ENCODE data around the gene RNPEP.
"Not testable (repeated sequence)": the region's sequence is repeated elsewhere in the genome, so short reads cannot be mapped to it uniquely, and the experiment has no call there.

RNPEP gene

GRCh38 chr1:202046748-202047708 is 64.6 kb downstream of the RNPEP start:
- no peak for DNase-seq (ENCODE audit: extremely low read depth, low read depth)
- H3K4me3 ChIP-seq (replicated peaks; ENCODE audit: low read depth, low read length) = no peak overlapping the region
- TF ChIP-seq, protein P1, sequence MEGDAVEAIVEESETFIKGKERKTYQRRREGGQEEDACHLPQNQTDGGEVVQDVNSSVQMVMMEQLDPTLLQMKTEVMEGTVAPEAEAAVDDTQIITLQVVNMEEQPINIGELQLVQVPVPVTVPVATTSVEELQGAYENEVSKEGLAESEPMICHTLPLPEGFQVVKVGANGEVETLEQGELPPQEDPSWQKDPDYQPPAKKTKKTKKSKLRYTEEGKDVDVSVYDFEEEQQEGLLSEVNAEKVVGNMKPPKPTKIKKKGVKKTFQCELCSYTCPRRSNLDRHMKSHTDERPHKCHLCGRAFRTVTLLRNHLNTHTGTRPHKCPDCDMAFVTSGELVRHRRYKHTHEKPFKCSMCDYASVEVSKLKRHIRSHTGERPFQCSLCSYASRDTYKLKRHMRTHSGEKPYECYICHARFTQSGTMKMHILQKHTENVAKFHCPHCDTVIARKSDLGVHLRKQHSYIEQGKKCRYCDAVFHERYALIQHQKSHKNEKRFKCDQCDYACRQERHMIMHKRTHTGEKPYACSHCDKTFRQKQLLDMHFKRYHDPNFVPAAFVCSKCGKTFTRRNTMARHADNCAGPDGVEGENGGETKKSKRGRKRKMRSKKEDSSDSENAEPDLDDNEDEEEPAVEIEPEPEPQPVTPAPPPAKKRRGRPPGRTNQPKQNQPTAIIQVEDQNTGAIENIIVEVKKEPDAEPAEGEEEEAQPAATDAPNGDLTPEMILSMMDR (IDR thresholded peaks at IDR 0.05; ENCODE audit: low read depth, low read length, missing control alignments) = no peak

DNA sequence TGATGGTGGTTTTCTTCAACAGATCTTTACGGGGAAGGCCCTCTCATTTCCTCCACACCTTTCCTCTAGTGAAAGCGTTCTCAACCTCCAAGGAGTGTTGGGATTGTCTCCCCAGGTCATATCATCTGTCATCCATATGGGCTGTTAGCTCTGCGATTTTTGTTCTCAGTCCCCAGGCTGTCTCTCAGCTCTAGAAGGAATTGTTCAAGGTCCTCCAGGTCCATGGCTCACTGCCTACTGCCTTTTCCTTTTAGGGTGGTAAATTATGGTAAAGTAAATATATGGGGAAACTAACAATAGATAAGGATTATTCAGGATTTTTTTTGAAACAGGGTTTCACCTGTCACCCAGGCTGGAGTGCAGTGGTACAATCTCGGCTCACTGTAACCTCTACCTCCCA is 65.5 kb downstream of the RNPEP start:
- TF ChIP-seq, protein P1 (IDR thresholded peaks at IDR 0.05; ENCODE audit: low read depth, low read length, missing control alignments) = no peak
- DNase-seq (ENCODE audit: extremely low read depth, low read depth) = no peak
- no peak overlapping the region for H3K4me3 ChIP-seq (replicated peaks; ENCODE audit: low read depth, low read length)

GRCh38 chr1:202049129-202049528 is 66.7 kb downstream of the RNPEP start:
- no peak for DNase-seq (ENCODE audit: extremely low read depth, low read depth)
- no peak overlapping the region for H3K4me3 ChIP-seq (replicated peaks; ENCODE audit: low read depth, low read length)
- TF ChIP-seq, protein P1 (IDR thresholded peaks at IDR 0.05; ENCODE audit: low read depth, low read length, missing control alignments) = no peak

- TF ChIP-seq, protein P1 (IDR thresholded peaks at IDR 0.05; ENCODE audit: low read depth, low read length, missing control alignments) = no peak
- H3K4me3 ChIP-seq (replicated peaks; ENCODE audit: low read depth, low read length) = no peak overlapping the region
- no peak for DNase-seq (ENCODE audit: extremely low read depth, low read depth)
These were observed 71.6 kb downstream of the RNPEP start for GRCh38 chr1:202054094-202054493.

DNA sequence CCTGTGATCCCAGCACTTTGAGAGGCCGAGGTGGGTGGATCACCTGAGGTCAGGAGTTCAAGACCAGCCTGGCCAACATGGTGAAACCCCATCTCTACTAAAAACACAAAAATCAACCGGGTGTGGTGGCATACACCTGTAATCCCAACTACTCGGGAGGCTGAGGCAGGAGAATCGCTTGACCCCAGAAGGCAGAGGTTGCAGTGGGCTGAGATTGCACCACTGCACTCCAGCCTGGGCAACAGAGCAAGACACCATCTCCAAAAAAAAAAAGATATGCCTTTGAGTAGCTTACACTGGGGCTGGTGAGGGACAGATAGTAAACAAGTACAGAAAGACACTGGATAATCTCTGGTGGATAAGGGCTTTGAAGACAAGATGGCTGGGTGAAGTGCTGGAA is 72.2 kb downstream of the RNPEP start:
- not testable (repeated sequence) for DNase-seq (ENCODE audit: extremely low read depth, low read depth); H3K4me3 ChIP-seq (replicated peaks; ENCODE audit: low read depth, low read length)

All from HFF-Myc (cell line).